Neural cell (in vitro differentiated cells): Measurements from ENCODE around the gene DIP2C.

Experiments
- CTCF ChIP-seq: fragments of 450-650 bp; IDR thresholded peaks from 2 replicates; pipeline ENCODE4 v1.5.1; 2014; ENCODE audit warnings: antibody characterized with exemption, mild to moderate bottlenecking, moderate library complexity; ENCODE audit not compliant: poor library complexity, severe bottlenecking
- EP300 ChIP-seq: fragments of 450-650 bp; conservative IDR thresholded peaks from 2 replicates; pipeline ENCODE4 v1.6.1; 2014; ENCODE audit warnings: antibody characterized with exemption, mild to moderate bottlenecking, moderate library complexity; ENCODE audit not compliant: poor library complexity, severe bottlenecking
- EZH2 ChIP-seq: fragments of 200-600, 300-800 bp; shearing (Covaris generic), sonication (generic); IDR thresholded peaks from 2 replicates; pipeline ENCODE4 v1.6.1; 2014; ENCODE audit warnings: antibody characterized with exemption, low read length, borderline replicate concordance, mild to moderate bottlenecking; ENCODE audit not compliant: insufficient read depth, poor library complexity, severe bottlenecking
- MXI1 ChIP-seq: fragments of 450-650 bp; conservative IDR thresholded peaks from 2 replicates; pipeline ENCODE4 v1.6.1; 2014; ENCODE audit warnings: antibody characterized with exemption, mild to moderate bottlenecking; ENCODE audit not compliant: poor library complexity, severe bottlenecking
- POLR2AphosphoS5 ChIP-seq: IDR thresholded peaks from 2 replicates; pipeline ENCODE4 v1.6.1; 2012
- REST ChIP-seq: IDR thresholded peaks from 2 replicates; pipeline ENCODE4 v1.6.1; 2012; ENCODE audit warnings: borderline replicate concordance
- SMC3 ChIP-seq: fragments of 450-650 bp; conservative IDR thresholded peaks from 2 replicates; pipeline ENCODE4 v1.6.1; 2014; ENCODE audit warnings: antibody characterized with exemption, mild to moderate bottlenecking, moderate library complexity; ENCODE audit not compliant: poor library complexity
- TAF1 ChIP-seq: IDR thresholded peaks from 2 replicates; pipeline ENCODE4 v1.6.1; 2012; ENCODE audit warnings: low read depth

GRCh38 chr10:279655-280054 is 409.8 kb downstream of the DIP2C start:
- TF ChIP-seq REST (no peak), EP300 (no peak), EZH2 (no peak), MXI1 (no peak), CTCF (no peak), SMC3 (no peak), POLR2AphosphoS5 (no peak), TAF1 (no peak)
